ENCODE measurements around the gene PARPBP. TPM values are rescaled to one million over a fixed set of nuclear protein-coding genes. Genes with fewer than 3 reads are reported as not detected.

Gene PARPBP
- total RNA-seq, 4 donors from 2014 or later: 0.31 to 3.1 (median 0.89) TPM

- Histone ChIP-seq H3K9me3 (no peaks in the 10 kb centered on the region), H3K4me3 (no peak overlapping the region), H3K27me3 (no peaks in the 10 kb centered on the region), H3K27ac (no peak overlapping the region), H3K4me1 (peaks cover 0 to 21% of the 10 kb centered on the region in 2 donors), H3K36me3 (peaks cover 0 to 15% of the 10 kb centered on the region in 2 donors)
- intact Hi-C loops (cut with DNase I; ENCODE audit: low total_unique reads) (no loop called here), in situ Hi-C loops (cut with MboI; ENCODE audit: low sequenced_read_pairs in 4 of 4) (no loop called here)
- TF ChIP-seq POLR2A (IDR thresholded peaks at IDR 0.05) (no peak), CTCF (IDR thresholded peaks at IDR 0.05 in 4 of 5, conservative IDR thresholded peaks at IDR 0.05 in 1 of 5) (no peak)
- DNase-seq: no peak
- ATAC-seq: no peak
These were observed 24.2 kb upstream of the PARPBP start for GRCh38 chr12:102095677-102096263.

- Histone ChIP-seq H3K27ac (no peak overlapping the region), H3K9me3 (no peaks in the 10 kb centered on the region), H3K4me3 (no peak overlapping the region), H3K4me1 (peaks cover 0 to 25% of the 10 kb centered on the region in 2 donors), H3K36me3 (peaks cover 0 to 15% of the 10 kb centered on the region in 2 donors), H3K27me3 (no peaks in the 10 kb centered on the region)
- TF ChIP-seq POLR2A (IDR thresholded peaks at IDR 0.05): no peak
- no peak for TF ChIP-seq CTCF (IDR thresholded peaks at IDR 0.05 in 4 of 5, conservative IDR thresholded peaks at IDR 0.05 in 1 of 5)
- intact Hi-C loops (cut with DNase I; ENCODE audit: low total_unique reads): no loop called here
- no peak for DNase-seq
- no peak for ATAC-seq
- in situ Hi-C loops (cut with MboI; ENCODE audit: low sequenced_read_pairs in 4 of 4): no loop called here
These were observed 23.1 kb upstream of the PARPBP start for GRCh38 chr12:102096855-102097254.

GRCh38 chr12:102106905-102107304, 13.1 kb upstream of the PARPBP start:
- no peak overlapping the region for H3K27ac ChIP-seq
- in situ Hi-C loops (cut with MboI; ENCODE audit: low sequenced_read_pairs in 4 of 4) (no loop called here), intact Hi-C loops (cut with DNase I; ENCODE audit: low total_unique reads) (no loop called here)
- H3K9me3 ChIP-seq: no peaks in the 10 kb centered on the region
- H3K27me3 ChIP-seq: no peaks in the 10 kb centered on the region
- peaks cover 0 to 37% of the 10 kb centered on the region in 2 donors for H3K36me3 ChIP-seq
- H3K4me1 ChIP-seq: no peaks in the 10 kb centered on the region
- TF ChIP-seq CTCF (IDR thresholded peaks at IDR 0.05 in 4 of 5, conservative IDR thresholded peaks at IDR 0.05 in 1 of 5) (no peak), POLR2A (IDR thresholded peaks at IDR 0.05) (no peak)
- DNase-seq: no peak
- no peak overlapping the region for H3K4me3 ChIP-seq
- ATAC-seq: no peak

GRCh38 chr12:102107970-102108369, 12.0 kb upstream of the PARPBP start:
- no peak overlapping the region for H3K27ac ChIP-seq
- intact Hi-C loops (cut with DNase I; ENCODE audit: low total_unique reads) (no loop called here), in situ Hi-C loops (cut with MboI; ENCODE audit: low sequenced_read_pairs in 4 of 4) (no loop called here)
- no peak overlapping the region for H3K4me3 ChIP-seq
- H3K9me3 ChIP-seq: no peaks in the 10 kb centered on the region
- no peak for TF ChIP-seq POLR2A (IDR thresholded peaks at IDR 0.05)
- no peak for TF ChIP-seq CTCF (IDR thresholded peaks at IDR 0.05 in 4 of 5, conservative IDR thresholded peaks at IDR 0.05 in 1 of 5)
- no peaks in the 10 kb centered on the region for H3K4me1 ChIP-seq
- H3K36me3 ChIP-seq: peaks cover 0 to 41% of the 10 kb centered on the region in 2 donors
- DNase-seq: no peak
- ATAC-seq: no peak
- no peaks in the 10 kb centered on the region for H3K27me3 ChIP-seq

- TF ChIP-seq POLR2A (IDR thresholded peaks at IDR 0.05): no peak
- no peak for TF ChIP-seq CTCF (IDR thresholded peaks at IDR 0.05 in 4 of 5, conservative IDR thresholded peaks at IDR 0.05 in 1 of 5)
- DNase-seq (no peak), ATAC-seq (no peak)
- Histone ChIP-seq H3K27ac (no peak overlapping the region), H3K27me3 (no peaks in the 10 kb centered on the region), H3K36me3 (peaks cover 0 to 49% of the 10 kb centered on the region in 2 donors), H3K4me1 (no peaks in the 10 kb centered on the region), H3K9me3 (no peaks in the 10 kb centered on the region), H3K4me3 (no peak overlapping the region)
- intact Hi-C loops (cut with DNase I; ENCODE audit: low total_unique reads): loop anchor here (10.0 kb wide), 1 partner anchor 654 kb away; no protein-coding TSS in a partner anchor
- in situ Hi-C loops (cut with MboI; ENCODE audit: low sequenced_read_pairs in 4 of 4): no loop called here
These were observed 9.2 kb upstream of the PARPBP start for GRCh38 chr12:102110782-102111181.

All from gastrocnemius medialis (tissue), 4 donors.